B cell (primary cell): ENCODE results near the gene EMILIN3.

Experiments used
- CTCF ChIP-seq: fragments of 200-600 bp; IDR thresholded peaks from one replicate; pipeline ENCODE4 v1.8.0; 2022; ENCODE audit warnings: antibody characterized with exemption, mild to moderate bottlenecking
- EZH2 ChIP-seq: IDR thresholded peaks from 2 replicates; pipeline ENCODE4 v1.6.1; 2012; ENCODE audit warnings: borderline replicate concordance, low read depth, mild to moderate bottlenecking, moderate library complexity, low read length; ENCODE audit not compliant: insufficient read depth, poor library complexity, severe bottlenecking

DNA sequence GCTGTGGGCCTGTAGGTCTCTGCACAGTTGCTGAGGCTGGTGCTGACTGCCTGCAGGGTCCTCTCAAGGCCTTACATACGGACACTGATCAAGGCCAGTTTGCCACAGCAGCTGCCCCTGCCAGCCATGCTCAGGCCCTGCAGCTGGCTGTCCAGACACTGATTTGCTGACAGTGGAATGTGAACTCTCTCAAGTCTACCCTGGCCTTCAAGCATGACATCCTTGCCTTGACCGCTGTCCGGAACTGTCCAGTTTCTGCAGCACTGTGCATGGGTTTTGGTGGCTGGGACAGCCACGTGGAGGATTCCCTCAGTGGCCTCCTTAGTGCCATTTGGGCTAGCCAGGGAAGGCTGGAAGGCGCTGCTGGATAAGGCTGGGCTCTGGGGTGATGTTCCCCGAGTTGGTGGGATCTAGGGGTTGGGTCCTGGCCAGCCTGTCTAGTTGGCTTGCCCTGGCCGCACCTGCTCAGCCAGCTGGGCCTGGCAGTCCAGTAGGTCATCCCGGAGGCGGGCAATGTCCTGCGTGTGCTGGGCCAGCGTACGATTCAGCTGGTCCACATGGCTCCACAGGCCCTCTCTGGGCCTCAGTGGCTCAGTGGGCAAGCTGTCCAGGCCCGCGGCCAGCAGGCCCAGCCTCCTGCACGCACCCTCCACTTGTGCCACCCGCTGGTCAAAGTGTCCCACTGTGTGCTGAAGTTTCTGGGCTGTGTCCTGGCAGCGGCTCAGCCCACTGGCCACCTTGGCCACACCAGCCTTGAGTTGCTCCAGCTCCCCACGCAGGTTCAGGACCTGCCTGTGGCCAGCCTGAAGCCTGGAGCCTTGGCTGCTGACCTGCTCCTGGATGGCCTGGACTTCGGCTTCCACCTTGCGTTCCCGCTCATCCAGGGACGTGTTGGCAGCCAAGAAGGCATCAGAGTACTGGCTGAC lies 5.5 kb downstream of the EMILIN3 start:
- TF ChIP-seq CTCF, result no peak
- TF ChIP-seq EZH2, result no peak
